Naive thymus-derived CD8-positive, alpha-beta T cell (primary cell): ENCODE measurements around the gene ATP10B. TPM values are rescaled to one million over a fixed set of nuclear protein-coding genes. Genes with fewer than 3 reads are reported as not detected.
"Not testable (repeated sequence)": the region's sequence is repeated elsewhere in the genome, so short reads cannot be mapped to it uniquely, and the experiment has no call there.

ENCODE experiments used
- ATAC-seq, 2 donors: fragments of 150-1000 bp; cut with Tn5 transposase in 1 of 2; sonication (Bioruptor Pico), chemical (Tn5 transposase) in 1 of 2; 1 replicate in 1 of 2; 2 replicates in 1 of 2; pipeline ENCODE4 v1.10.0; 2021; ENCODE audit warnings: mild to moderate bottlenecking in 2 of 2, moderate library complexity in 2 of 2
- POLR2A ChIA-PET: fragments of 350-600 bp; sonication (Branson Sonifier 250); formaldehyde crosslinking; loops from one replicate; lab custom pipeline; 2021; ENCODE audit warnings: antibody characterized with exemption; lab: Charles Lee
- DNase-seq, 10 donors: peaks; one replicate each; pipeline versions ENCODE4 v3.0.0 to v3.0.0-alpha.2; 2020 to 2022
- H3K27ac Mint-ChIP-seq, 10 donors: one replicate each; pipeline ENCODE4 v1.8.0; 2020 to 2022; ENCODE audit warnings: mild to moderate bottlenecking in 10 of 10, mixed read lengths in 10 of 10, moderate library complexity in 4 of 10, inconsistent platforms in 1 of 10
- H3K27me3 Mint-ChIP-seq, 5 donors: one replicate each; pipeline ENCODE4 v1.8.0; 2021 to 2022; ENCODE audit warnings: mixed read lengths in 5 of 5
- H3K36me3 Mint-ChIP-seq, 3 donors: one replicate each; pipeline ENCODE4 v1.8.0; 2020 to 2022; ENCODE audit warnings: mixed read lengths in 3 of 3, mild to moderate bottlenecking in 2 of 3, inconsistent platforms in 1 of 3
- H3K4me1 Mint-ChIP-seq, 4 donors: one replicate each; pipeline ENCODE4 v1.8.0; 2021 to 2022; ENCODE audit warnings: mixed read lengths in 4 of 4
- H3K4me3 Mint-ChIP-seq, 10 donors: one replicate each; pipeline ENCODE4 v1.8.0; 2020 to 2022; ENCODE audit warnings: mild to moderate bottlenecking in 10 of 10, mixed read lengths in 10 of 10, moderate library complexity in 6 of 10, inconsistent platforms in 1 of 10
- H3K9me3 Mint-ChIP-seq, 9 donors: one replicate each; pipeline ENCODE4 v1.8.0; 2020 to 2022; ENCODE audit warnings: mixed read lengths in 9 of 9, mild to moderate bottlenecking in 3 of 9, inconsistent platforms in 1 of 9, moderate library complexity in 1 of 9
- polyA plus RNA-seq, 3 donors: library from polyadenylated mRNA; unstranded; fragments of 300-500 nt; fragmentation: Illumina TruSeq; gene quantifications; one replicate each; pipeline ENCODE4 v1.2.3, GENCODE V29; 2021
- total RNA-seq, 8 experiments: library from RNA in 2 of 8; stranded (reverse) in 2 of 8; gene quantifications; one replicate each; pipeline ENCODE4 v1.2.3 and lab custom pipeline; 2021 to 2026

The ATP10B gene
- total and polyA plus RNA-seq, 5 experiments from 2014 or later: not detected

DNA sequence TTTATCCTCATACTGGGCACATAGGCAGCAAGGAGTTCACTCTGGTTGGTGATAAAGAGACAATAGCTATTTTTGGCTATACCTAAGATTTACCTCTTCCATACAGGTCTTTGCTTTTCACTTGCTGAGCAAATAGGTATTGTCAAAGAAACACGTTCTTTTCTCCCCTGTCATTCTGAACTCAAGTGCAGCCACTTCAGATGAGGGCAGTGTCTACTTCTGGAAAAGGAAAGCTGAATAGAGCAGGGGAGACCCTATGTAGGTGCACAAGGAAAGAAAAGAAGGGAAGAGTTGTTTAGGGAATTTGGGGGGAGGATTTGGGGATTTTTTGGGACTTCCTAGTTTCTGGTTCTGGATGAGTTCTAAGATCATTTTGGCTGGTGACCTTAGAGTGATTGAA lies 109.6 kb downstream of the ATP10B start:
- H3K27ac Mint-ChIP-seq: no peak overlapping the region
- no peak for DNase-seq
- peaks cover 0 to 4% (median 0%) of the 10 kb centered on the region in 4 donors for H3K4me1 Mint-ChIP-seq
- POLR2A ChIA-PET: no interaction called here
- no peak overlapping the region for H3K4me3 Mint-ChIP-seq
- ATAC-seq: no peak
- no peaks in the 10 kb centered on the region for H3K9me3 Mint-ChIP-seq
- no peaks in the 10 kb centered on the region for H3K36me3 Mint-ChIP-seq
- peaks cover 0 to 1% (median 0%) of the 10 kb centered on the region in 5 donors for H3K27me3 Mint-ChIP-seq

DNA sequence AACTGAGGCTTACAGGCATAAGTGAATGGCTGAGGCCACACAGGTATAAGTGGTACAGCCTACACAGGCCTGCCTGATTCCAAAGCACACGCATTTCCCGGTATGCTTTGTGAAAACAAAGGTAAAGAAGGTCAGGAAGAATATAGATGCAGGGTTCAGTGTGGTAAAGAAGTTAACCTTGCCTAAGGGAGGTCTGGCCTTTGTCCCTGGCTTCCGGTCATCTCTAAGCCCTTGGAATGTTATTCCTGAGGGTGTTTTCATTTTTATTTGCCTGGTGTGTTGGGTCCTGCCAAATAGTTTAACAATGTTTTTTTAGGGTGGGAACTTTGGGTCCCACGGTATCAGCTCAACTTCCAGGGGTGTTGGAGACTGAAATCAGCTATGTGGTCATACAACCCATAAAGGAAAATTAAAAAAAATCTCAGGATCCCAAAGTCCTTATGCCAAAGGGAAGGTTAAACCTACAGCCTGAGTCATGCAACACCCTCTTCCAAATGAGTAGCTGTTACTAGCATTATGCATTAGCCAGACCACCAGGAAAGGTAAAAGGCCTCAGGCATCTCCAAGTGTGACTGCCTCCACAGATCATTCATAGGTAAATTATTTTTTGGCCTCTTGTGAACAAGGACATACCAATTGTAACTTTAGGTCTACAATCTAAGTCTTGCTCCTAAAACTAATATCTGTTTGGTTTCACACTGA lies 124.6 kb downstream of the ATP10B start:
- ATAC-seq (no peak), DNase-seq (no peak)
- POLR2A ChIA-PET: no interaction called here
- Mint-ChIP-seq H3K27me3 (peaks cover 2 to 14% (median 7%) of the 10 kb centered on the region in 5 donors), H3K9me3 (peaks cover 0 to 2% (median 0%) of the 10 kb centered on the region in 9 donors), H3K4me1 (no peaks in the 10 kb centered on the region), H3K36me3 (no peaks in the 10 kb centered on the region), H3K27ac (no peak overlapping the region), H3K4me3 (no peak overlapping the region)

DNA sequence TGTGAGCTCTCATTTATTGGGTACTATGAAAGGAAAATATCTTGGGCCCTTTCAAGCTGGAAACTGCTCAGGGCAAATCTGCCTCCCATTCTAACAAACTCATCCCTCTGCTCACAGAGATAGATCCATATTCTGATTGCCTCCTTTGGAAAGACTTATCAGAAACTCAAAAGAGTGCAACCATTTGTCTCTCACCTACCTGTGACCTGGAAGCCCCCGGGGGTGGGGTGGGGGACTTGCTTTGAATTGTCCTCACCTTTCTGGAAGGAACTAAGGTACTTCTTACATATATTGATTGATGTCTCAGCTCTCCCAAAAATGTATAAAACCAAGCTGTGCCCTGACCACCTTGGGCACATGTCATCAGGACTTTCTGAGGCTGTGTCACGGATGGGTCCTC lies 125.3 kb downstream of the ATP10B start:
- DNase-seq (no peak), ATAC-seq (no peak)
- Mint-ChIP-seq H3K36me3 (no peaks in the 10 kb centered on the region), H3K4me3 (no peak overlapping the region), H3K9me3 (no peaks in the 10 kb centered on the region), H3K4me1 (no peaks in the 10 kb centered on the region), H3K27ac (no peak overlapping the region), H3K27me3 (peaks cover 2 to 14% (median 4%) of the 10 kb centered on the region in 5 donors)
- POLR2A ChIA-PET: no interaction called here

DNA sequence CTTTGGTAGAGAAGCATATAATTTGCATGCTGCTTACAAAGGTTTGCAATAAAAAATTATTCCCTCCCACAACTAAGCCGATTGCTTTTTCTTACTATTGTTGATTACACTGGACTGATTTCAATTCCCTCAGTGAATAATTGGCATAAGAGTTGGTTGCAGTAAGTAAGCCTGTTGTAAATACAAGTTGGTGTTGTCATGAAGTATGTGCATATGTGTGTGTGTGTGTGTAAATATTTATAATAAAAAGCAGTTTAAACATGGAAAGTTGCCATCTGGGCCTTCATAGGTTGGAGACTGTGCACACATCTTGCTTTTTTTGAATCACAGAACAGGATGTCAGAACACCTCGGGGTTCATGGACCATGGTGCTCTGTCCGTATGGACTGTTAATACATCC lies 131.2 kb downstream of the ATP10B start:
- Mint-ChIP-seq H3K4me1 (no peaks in the 10 kb centered on the region), H3K36me3 (no peaks in the 10 kb centered on the region), H3K9me3 (no peaks in the 10 kb centered on the region), H3K27ac (no peak overlapping the region), H3K27me3 (peaks cover 0 to 2% (median 0%) of the 10 kb centered on the region in 5 donors), H3K4me3 (no peak overlapping the region)
- DNase-seq (no peak), ATAC-seq (no peak)
- POLR2A ChIA-PET: no interaction called here

DNA sequence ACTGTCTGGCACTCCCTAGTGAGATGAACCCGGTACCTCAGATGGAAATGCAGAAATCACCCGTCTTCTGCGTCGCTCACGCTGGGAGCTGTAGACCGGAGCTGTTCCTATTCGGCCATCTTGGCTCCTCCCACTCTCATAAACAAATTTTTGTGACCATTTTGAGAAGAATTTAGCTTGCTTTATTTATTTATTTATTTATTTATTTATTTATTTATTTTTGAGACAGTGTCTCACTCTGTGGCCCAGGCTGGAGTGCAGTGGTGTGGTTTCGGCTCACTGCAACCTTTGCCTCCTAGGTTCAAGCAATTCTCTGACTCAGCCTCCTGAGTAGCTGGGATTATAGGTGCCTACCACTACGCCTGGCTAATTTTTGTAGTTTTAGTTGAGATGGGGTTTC lies 136.5 kb downstream of the ATP10B start:
- POLR2A ChIA-PET, ATAC-seq: not testable (repeated sequence)

DNA sequence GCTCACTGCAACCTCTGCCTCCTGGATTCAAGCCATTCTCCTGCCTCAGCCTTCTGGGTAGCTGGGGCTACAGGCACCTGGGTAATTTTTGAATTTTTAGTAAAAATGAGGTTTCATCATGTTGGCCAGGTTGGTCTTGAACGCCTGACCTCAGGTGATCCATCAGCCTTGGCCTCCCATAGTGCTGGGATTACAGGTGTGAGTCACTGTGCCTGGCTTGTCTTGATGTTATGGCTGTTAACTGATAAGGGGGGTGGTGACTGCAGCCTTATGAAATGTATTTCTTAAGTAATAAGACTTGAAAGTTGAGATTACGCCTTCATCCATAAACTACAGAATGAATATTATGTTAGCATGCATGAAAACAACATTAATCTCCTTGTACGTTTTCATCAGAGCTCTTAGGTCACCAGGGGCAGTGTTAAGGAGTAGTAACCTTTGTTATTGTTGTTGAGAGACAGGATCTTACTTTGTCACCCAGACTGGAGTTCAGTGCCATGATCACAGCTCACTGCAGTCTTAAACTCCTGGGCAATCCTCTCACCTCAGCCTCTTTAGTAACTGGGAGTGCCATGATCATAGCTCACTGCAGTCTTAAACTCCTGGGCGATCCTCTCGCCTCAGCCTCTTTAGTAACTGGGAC lies 148.3 kb downstream of the ATP10B start:
- Mint-ChIP-seq H3K27me3 (peaks cover 0 to 28% (median 6%) of the 10 kb centered on the region in 5 donors), H3K36me3 (peaks cover 0 to 2% (median 0%) of the 10 kb centered on the region in 3 donors), H3K27ac (no peak overlapping the region), H3K9me3 (peaks cover 0 to 5% (median 0%) of the 10 kb centered on the region in 9 donors), H3K4me1 (no peaks in the 10 kb centered on the region), H3K4me3 (no peak overlapping the region)
- DNase-seq: no peak
- no peak for ATAC-seq
- POLR2A ChIA-PET: no interaction called here

More for the DNA sequence above, 136.5 kb downstream of the ATP10B start:
- H3K36me3 Mint-ChIP-seq, H3K4me3 Mint-ChIP-seq, DNase-seq, H3K9me3 Mint-ChIP-seq, H3K27me3 Mint-ChIP-seq, H3K4me1 Mint-ChIP-seq, H3K27ac Mint-ChIP-seq: not testable (repeated sequence)

DNA sequence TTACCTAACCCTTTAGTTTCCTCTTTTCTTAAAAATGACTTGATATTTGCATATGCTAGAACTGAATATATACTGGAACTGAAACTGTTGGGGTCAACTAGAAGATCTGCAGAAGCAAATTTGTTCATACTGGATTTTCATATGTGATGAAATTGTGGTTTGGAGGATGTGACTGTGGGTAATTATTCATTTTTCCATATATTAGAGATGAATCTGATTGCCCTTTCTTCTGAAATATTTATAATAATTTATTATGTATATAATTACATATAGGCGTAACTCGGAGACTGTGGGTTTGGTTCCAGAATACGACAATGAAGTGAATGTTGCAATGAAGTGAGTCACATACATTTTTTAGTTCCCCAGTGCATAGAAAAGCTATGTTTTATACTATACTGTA lies 149.1 kb downstream of the ATP10B start:
- peaks cover 0 to 2% (median 0%) of the 10 kb centered on the region in 3 donors for H3K36me3 Mint-ChIP-seq
- ATAC-seq (no peak), DNase-seq (no peak)
- no peaks in the 10 kb centered on the region for H3K4me1 Mint-ChIP-seq
- POLR2A ChIA-PET: no interaction called here
- peaks cover 0 to 4% (median 0%) of the 10 kb centered on the region in 9 donors for H3K9me3 Mint-ChIP-seq
- peaks cover 0 to 23% (median 5%) of the 10 kb centered on the region in 5 donors for H3K27me3 Mint-ChIP-seq
- no peak overlapping the region for H3K27ac Mint-ChIP-seq
- H3K4me3 Mint-ChIP-seq: no peak overlapping the region

DNA sequence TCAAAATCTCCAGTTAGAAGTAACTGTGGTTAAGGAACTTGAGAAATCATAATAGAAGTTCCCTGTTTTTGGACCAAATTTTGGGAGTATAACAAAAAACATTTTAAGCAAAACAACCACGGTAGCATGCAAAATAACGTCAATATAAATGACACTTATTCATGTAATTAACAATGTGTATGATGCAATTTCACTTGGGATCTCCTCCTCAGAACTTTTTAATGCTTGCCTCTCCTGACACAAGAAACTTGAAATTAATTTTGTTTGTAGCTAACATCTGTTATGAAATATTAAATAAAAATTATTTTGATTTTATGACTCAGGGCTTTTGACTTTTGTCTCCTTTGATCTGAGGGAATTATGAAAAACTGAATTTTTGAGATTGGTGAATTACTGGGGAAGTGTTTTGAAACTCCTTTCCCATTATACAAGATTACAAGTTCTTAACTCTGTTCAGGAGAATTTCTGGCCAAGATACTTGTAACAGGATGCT lies 149.7 kb downstream of the ATP10B start:
- H3K27me3 Mint-ChIP-seq: peaks cover 0 to 23% (median 4%) of the 10 kb centered on the region in 5 donors
- H3K9me3 Mint-ChIP-seq: no peaks in the 10 kb centered on the region
- no peak overlapping the region for H3K4me3 Mint-ChIP-seq
- no peak overlapping the region for H3K27ac Mint-ChIP-seq
- POLR2A ChIA-PET: no interaction called here
- DNase-seq (no peak), ATAC-seq (no peak)
- peaks cover 0 to 2% (median 0%) of the 10 kb centered on the region in 3 donors for H3K36me3 Mint-ChIP-seq
- H3K4me1 Mint-ChIP-seq: no peaks in the 10 kb centered on the region

DNA sequence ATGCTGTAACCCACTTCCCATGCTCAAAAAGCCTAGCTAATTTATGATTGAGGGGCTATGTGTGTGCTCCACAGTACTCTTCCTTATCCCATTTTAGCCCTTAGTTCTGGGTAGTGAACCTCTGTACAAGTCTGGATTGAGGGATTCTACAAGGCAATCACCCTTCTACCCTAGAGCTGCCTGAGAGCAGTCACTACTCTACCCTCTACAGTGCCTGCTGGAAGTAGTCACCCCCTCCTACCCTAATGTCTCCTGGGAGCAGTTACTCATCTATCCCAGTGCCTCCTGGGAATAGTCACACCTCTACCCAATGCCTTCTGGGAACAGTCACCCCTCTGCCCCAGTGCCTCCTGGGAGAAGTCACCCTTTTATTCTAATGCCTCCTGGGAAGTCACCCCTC lies 150.6 kb downstream of the ATP10B start:
- no peak overlapping the region for H3K4me3 Mint-ChIP-seq
- H3K27me3 Mint-ChIP-seq: peaks cover 0 to 23% (median 4%) of the 10 kb centered on the region in 5 donors
- H3K9me3 Mint-ChIP-seq: no peaks in the 10 kb centered on the region
- peaks cover 0 to 2% (median 0%) of the 10 kb centered on the region in 3 donors for H3K36me3 Mint-ChIP-seq
- H3K4me1 Mint-ChIP-seq: no peaks in the 10 kb centered on the region
- H3K27ac Mint-ChIP-seq: no peak overlapping the region
- POLR2A ChIA-PET: no interaction called here
- DNase-seq: no peak
- ATAC-seq: no peak

DNA sequence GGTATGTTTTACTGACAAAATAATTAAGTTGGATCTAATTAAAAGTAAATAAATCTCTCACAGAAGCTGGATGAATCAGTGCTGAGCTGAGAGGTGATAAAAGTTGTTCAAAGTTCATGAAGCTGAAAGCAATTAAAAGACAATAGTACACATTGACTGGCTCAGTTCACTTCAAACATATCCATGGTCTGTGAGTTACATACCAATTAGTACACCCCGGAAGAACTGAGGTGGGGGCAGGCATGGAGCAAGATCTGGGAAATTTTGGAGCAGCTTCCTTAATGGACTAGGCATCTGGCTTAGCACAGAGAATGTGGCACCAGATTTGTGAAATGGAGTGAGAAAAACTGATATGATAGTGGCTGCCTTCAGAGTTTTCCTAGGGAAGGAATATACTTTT lies 152.7 kb downstream of the ATP10B start:
- peaks cover 0 to 14% (median 4%) of the 10 kb centered on the region in 5 donors for H3K27me3 Mint-ChIP-seq
- DNase-seq: no peak
- H3K36me3 Mint-ChIP-seq: no peaks in the 10 kb centered on the region
- H3K27ac Mint-ChIP-seq: no peak overlapping the region
- no peaks in the 10 kb centered on the region for H3K9me3 Mint-ChIP-seq
- POLR2A ChIA-PET: no interaction called here
- no peak for ATAC-seq
- no peak overlapping the region for H3K4me3 Mint-ChIP-seq
- peaks cover 0 to 3% (median 0%) of the 10 kb centered on the region in 4 donors for H3K4me1 Mint-ChIP-seq

DNA sequence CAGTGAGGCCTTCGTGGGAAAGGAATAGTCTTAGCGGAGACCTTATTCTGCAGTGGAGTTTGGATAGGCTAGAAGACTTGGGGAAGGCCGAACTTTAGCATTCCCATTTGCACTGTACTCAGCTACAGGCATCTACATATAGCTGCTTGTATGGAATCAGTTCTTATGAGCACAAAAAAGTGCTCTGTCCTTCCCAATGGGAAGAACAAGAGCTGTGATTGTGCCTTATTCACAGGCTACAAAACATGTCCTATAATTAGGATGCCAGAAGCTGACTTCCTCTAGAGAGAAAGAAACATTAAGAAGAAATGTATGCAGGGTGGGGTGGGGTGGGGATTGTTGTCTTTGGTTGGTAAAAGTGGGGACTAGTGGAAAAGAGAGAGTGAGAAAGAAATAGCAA lies 154.7 kb downstream of the ATP10B start:
- H3K4me1 Mint-ChIP-seq: peaks cover 0 to 3% (median 0%) of the 10 kb centered on the region in 4 donors
- no peaks in the 10 kb centered on the region for H3K9me3 Mint-ChIP-seq

DNA sequence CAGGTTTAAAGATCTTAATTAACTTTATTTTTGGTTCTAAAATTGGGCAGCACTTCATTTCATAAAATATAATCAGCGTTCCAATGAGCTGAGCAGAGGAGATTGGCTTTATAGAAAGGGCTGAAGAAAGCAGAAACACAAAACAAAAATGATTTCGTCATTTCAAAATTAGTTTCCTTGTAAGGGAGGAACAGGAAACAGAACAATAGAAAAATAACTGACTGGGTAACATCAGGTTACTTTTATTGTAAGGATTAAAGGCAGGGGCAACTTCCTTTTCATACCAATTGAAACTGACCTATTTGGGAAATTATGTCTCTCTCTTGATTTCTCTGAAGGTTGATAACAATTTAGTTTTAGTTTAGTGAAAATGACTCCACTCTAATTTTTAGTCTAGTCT lies 157.1 kb downstream of the ATP10B start:
- Mint-ChIP-seq H3K9me3 (peaks cover 0 to 4% (median 0%) of the 10 kb centered on the region in 9 donors), H3K4me3 (no peak overlapping the region), H3K36me3 (no peaks in the 10 kb centered on the region), H3K27me3 (peaks cover 0 to 1% (median 0%) of the 10 kb centered on the region in 5 donors), H3K4me1 (peaks cover 0 to 3% (median 0%) of the 10 kb centered on the region in 4 donors), H3K27ac (peak overlapping the region in 1 of 10 donors; percentile 15)
- ATAC-seq (no peak), DNase-seq (no peak)
- POLR2A ChIA-PET: no interaction called here

More for the DNA sequence above, 154.7 kb downstream of the ATP10B start:
- no peak overlapping the region for H3K4me3 Mint-ChIP-seq
- POLR2A ChIA-PET: no interaction called here
- peaks cover 0 to 14% (median 4%) of the 10 kb centered on the region in 5 donors for H3K27me3 Mint-ChIP-seq
- no peaks in the 10 kb centered on the region for H3K36me3 Mint-ChIP-seq
- H3K27ac Mint-ChIP-seq: no peak overlapping the region
- ATAC-seq: no peak
- no peak for DNase-seq

DNA sequence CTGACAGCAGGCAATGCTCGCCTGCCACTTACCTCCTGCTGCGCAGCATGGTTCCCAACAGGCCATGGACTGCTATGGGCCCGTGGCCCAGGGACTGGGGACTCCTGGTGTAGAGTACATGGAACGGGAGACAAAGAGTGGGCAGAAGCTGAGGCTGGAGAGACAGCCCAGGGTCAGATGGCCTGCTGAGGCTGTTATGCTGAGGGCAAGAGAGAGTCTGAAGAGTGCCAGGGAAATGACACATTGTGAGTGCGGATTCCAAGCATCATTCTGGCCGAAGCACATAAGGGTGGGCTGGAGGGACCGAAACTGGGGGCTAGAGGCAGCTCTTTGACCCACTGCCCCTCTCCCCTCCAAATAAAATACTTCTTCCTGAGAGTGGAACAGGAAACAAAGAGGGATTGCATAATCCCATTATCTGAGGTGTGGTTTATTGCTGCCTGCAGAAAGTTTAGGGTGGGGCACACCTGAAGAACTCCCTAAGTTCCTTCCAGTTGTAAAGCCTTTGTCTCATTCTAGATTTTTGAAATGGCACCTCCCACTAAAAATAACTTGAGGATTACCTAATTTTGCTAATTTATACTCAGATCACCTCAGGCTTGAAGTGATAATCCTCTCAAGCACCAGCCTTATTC lies 158.1 kb downstream of the ATP10B start:
- POLR2A ChIA-PET: no interaction called here
- no peak overlapping the region for H3K4me3 Mint-ChIP-seq
- no peak for ATAC-seq
- peaks cover 0 to 5% (median 1%) of the 10 kb centered on the region in 5 donors for H3K27me3 Mint-ChIP-seq
- H3K4me1 Mint-ChIP-seq: peaks cover 0 to 3% (median 0%) of the 10 kb centered on the region in 4 donors
- H3K9me3 Mint-ChIP-seq: peaks cover 0 to 4% (median 0%) of the 10 kb centered on the region in 9 donors
- H3K27ac Mint-ChIP-seq: no peak overlapping the region
- no peak for DNase-seq
- no peaks in the 10 kb centered on the region for H3K36me3 Mint-ChIP-seq
